Hypothalamus (tissue), 51 donors: ENCODE results near the gene SSBP3.
A peak's percentile ranks its signal among the peaks of the same experiment; 100 is the strongest.

Source experiments
- DNase-seq, 51 donors: peaks; one replicate each; lab custom pipeline; 2025; lab: John Stamatoyannopoulos, UW

The SSBP3 gene

DNA sequence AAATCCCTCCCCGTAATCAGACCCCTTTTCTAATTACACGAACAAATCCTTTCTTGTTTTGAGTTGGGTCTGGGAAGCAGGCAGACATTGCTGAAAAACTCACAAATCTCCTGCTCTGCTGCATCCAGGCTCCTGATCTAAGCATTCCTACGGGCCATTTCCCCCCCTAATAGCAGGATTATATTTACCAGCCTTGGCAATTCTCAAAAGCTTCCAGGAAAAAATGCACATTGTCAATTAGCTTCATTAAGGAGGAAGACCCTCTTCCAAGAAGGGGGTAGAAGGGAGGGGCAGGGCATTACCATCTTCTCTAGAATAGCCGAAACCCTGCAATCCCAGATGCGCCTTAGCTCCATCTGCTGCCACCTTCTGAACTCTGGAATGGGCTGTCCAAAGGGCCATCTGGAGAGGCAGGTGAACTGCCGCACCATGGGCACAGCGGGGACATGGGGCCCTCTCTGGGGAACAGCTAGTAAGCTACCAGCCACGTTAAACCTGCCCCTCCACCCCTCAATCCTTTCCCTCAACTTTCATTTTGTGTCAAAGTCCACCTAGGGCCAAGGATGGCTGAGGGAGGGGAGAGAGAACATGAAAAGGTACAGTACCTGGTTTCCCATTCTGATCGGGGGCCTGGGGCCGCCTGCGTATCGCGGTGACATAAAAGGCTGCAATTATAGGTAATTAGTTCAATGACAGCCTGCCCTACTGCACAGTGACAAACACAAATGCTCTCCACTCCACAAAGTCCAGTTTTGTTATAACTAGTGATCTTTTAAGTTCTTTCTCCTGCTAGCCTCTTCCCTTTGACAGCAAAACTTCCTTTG, 149.5 kb downstream of the SSBP3 start:
- no peak for DNase-seq

DNA sequence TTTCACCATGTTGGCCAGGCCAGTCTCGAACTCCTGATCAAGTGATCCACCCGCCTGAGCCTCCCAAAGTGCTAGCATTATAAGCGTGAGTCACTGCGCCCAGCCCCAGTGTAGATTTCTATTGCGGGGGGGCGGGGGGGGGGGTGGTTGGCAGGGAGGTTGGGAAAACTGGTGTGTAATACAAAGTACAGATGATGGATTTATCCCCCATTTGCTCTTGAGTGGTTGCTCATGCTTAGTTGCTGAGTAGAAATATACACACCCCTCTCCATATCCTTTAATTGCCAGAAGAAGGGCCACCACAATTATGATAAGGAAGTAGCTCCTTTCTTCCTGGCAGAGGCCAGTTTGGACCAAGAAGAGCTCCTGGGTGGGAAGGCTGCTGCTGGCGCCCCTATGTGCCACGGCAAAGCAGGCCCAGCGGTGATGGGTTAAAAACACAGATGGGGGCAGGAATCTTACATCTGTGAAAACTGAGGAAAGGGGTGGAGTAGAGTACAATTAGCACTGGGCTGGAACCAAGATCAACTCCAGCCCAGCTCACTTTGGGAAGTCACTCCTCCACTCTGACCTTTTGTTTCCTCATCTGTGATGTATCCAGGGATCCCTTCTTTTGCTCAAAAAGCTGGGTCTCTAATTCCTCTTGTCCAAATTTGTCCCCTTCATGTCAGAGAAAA, 151.0 kb downstream of the SSBP3 start:
- DNase-seq = no peak

- no peak for DNase-seq
These were observed 152.1 kb downstream of the SSBP3 start for GRCh38 chr1:54254055-54254454.

DNA sequence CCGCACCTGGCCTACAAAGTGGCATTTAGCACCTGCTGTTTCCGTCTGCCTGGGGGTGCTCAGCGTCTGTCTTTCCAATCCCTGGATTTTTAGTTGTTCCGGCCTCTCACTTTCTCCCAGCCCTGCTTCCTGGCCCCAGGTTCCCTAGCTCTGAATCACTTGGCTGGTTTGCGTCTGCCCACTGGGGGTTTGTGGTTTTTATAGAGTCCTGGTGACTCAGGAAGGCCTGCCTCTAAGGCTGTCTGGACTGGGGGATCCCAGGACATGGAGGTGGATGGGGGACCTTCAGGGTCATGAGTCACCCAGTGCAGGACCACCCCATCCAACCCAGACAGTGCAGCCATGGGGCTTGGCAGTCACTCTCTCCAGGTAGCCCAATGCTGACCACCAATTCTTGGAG, 152.7 kb downstream of the SSBP3 start:
- no peak for DNase-seq

- no peak for DNase-seq
These were observed 153.7 kb downstream of the SSBP3 start for GRCh38 chr1:54252371-54252936.

GRCh38 chr1:54250670-54251069, 155.5 kb downstream of the SSBP3 start:
- DNase-seq = no peak

DNA sequence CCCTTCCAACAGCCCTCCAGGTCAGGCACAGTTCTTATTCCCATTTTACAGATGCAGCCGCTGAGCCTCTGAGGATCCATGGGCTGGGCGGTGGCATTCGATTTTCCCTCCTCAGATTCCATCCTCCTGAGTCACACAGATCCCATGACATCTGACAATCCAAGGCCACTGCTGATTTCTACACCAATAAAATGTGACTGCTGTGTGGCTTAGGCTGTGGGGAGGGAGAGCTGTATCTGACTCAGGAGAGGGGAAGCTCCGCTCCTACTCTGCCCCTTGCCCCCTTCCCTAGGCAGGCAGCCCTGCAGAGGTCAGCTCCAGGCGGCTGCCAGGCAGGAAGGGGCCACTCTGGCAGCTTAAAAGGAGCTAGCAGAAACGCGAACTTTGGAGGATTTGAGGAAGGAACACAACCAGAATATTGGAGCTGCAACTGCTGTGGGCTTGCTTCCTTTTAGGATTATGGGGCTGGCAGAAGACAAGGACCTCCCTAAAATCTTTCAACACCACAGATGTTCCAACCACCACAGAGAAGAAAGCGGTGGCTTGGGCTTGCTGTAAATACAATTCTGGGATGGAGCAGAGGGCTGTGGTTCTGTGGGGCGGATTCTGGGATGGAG, 156.3 kb downstream of the SSBP3 start:
- no peak for DNase-seq

DNA sequence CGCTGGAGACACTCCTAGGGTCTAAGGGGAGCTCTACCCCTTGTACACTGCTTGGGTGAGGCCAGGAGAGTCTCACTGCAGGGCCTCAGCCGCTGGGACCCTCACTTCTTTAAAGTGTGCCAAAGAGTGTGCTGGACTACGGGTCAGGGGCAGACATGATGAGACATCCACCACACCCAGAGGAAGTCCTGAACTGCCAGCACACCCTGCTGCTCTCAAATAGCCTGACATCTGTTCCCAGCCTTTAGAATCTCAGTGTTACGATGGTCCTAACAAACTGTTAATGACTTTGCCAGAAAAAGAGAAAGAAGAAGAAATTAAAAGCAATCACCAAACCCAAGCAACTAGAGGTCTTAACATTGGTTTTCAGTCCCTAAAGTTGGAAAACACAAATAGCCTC, 157.2 kb downstream of the SSBP3 start:
- no peak for DNase-seq

DNA sequence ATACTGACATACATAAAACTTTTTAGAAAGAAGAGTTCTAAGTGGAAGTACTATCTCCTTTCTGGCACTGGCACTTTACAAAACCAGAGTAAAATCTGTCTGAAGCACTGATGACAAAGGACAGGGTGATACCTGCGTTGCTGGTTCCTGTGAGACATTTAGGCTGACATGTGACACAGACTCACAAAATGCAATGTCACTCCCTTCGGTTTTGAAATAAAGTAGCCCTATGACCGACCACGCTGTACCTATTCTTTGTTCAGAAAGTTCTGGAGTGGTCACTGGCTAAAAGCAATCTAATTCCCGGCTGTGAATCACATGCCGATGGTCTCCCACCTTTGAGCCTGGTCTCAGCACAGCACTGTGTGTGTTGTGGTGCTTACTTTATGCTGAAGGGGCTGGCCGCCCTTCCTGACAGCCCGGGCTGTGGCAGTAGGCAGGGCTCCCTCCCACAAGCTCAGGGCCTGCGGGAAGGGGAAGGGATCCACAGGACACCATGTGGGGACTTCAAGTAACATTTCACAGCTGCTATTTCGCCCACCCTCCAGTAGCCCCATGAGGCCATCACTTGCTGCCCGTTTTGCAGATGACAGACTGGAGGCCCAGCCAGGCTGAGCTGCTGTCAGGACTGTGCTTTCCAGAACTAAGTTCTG, 158.2 kb downstream of the SSBP3 start:
- no peak for DNase-seq

- no peak for DNase-seq
These were observed 160.0 kb downstream of the SSBP3 start for GRCh38 chr1:54246116-54246721.

GRCh38 chr1:54245501-54245900, 160.7 kb downstream of the SSBP3 start:
- no peak for DNase-seq

DNA sequence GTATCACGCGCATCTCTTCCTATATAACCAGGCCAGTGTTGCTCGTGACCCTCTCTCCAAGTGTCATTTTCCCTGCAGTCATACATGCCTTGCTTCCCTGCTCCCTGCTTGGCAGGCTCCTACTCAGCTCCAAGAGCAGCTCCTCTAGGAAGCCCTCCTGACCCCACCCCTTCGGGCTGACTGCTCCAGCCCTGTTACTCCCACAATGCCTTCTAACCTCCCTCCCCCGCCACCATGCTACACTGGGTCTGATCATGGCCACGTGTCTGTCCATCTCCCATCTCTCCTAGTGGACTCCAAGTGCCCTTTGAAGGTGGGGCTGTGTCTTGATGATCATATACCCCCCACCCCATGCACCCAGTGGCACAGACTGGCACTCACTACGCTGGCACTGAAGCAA, 161.5 kb downstream of the SSBP3 start:
- no peak for DNase-seq

GRCh38 chr1:54243022-54243421, 163.2 kb downstream of the SSBP3 start:
- DNase-seq = no peak

DNA sequence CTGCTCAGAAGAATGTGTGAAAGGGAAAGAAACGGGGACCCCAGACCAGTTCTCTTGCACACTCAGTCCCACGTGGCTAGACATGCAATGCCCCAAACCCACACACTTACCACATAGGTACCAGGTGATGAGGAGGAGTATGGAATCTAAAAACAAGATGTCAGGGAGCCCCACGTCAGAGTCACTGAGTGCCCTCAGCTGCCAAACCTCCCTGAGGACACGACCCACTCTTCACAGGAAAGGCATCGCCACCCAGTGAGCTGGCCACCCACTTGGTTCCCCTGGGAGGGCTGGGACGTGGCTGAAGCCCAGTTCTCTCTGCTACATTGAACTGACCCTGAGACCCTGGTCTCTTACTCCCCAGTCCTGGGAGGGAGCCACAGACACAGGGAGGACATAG, 164.8 kb downstream of the SSBP3 start:
- no peak for DNase-seq

- DNase-seq = no peak
These were observed 165.4 kb downstream of the SSBP3 start for GRCh38 chr1:54240741-54241335.

GRCh38 chr1:54239631-54240031, 166.6 kb downstream of the SSBP3 start:
- DNase-seq = peak in 27 of 51 donors; percentile 11 to 66 (median 37)

- no peak for DNase-seq
These were observed 167.2 kb downstream of the SSBP3 start for GRCh38 chr1:54239035-54239383.

DNA sequence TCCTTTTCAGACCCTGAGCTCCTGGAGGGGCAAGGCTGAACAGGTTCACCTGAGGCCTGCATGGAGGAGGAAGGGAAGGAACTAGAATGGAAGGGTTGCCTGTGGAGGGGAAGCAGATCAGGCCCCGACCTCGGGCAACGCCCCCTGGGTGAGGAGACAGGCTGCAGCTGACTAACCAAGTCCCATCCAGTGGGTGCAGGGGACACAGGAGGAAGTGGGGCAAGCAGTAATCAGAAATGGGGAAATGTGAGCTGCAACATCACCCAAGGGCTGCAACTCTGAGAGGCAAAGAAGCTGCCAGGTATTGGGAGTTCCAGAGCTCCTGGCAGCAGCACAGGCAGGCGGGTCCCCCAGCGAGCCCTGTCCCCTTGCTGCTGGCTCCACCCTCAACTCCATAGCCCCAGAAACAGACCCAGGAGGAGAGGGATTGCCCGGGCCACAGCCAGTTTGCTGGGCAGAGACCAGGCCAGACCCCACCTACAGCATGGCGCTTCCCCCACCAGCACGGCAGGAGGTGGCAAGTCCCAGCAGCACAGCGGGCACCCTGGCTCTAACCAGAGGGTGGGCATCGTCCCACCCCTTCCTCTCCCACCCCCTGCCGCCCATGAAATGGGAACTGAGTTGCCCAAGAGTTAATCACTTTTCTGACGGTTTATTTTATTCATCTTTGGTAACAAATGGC, 167.7 kb downstream of the SSBP3 start:
- DNase-seq = no peak

- peak in 1 of 51 donors; percentile 32 for DNase-seq
These were observed 168.6 kb downstream of the SSBP3 start for GRCh38 chr1:54237586-54237985.

GRCh38 chr1:54234284-54234683, 171.9 kb downstream of the SSBP3 start:
- DNase-seq = no peak
